HG03108 (cell line): Measurements from ENCODE around the gene CT45A7.
"Not testable (repeated sequence)": the region's sequence is repeated elsewhere in the genome, so short reads cannot be mapped to it uniquely, and the experiment has no call there.

Experiments
- ATAC-seq: cut with Tn5 transposase; IDR thresholded peaks from one replicate; pipeline ENCODE4 v1.9.1; 2021; ENCODE audit warnings: moderate library complexity; ENCODE audit not compliant: unreplicated experiment

CT45A7 gene

DNA sequence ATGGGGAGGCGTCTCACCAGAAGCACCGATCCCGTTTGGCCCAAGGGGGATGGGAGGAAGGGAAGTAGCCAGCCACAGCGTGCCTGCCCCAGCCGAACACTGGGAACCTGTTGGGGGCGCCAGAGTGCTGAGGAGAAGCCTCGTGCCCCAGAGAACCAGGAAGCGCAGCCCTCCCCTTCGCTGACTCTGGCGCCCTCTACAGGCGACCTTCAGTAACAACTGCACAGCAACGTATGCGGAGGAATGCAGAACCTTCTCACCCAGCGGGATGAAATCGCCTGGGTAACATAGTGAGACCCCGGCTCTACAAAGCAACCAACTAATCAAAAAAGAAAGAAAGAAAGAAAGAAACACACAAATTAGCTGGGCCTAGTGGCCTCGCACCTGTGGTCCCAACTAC, at the start of gene CT45A7:
Gene CT45A7 (minus strand): TSS at position 101 of the 400 bp plus-strand sequence. CDS start 3,747 bp downstream, outside the sequence.
- ATAC-seq: not testable (repeated sequence)

GRCh38 chrX:135882741-135883140, 45.7 kb upstream of the CT45A7 start:
- ATAC-seq: not testable (repeated sequence)

DNA sequence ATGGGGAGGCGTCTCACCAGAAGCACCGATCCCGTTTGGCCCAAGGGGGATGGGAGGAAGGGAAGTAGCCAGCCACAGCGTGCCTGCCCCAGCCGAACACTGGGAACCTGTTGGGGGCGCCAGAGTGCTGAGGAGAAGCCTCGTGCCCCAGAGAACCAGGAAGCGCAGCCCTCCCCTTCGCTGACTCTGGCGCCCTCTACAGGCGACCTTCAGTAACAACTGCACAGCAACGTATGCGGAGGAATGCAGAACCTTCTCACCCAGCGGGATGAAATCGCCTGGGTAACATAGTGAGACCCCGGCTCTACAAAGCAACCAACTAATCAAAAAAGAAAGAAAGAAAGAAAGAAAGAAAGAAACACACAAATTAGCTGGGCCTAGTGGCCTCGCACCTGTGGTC, 34.6 kb upstream of the CT45A7 start, which contains the start of gene CT45A9:
Gene CT45A9 (minus strand): TSS at position 101 of the 400 bp plus-strand sequence. CDS start 3,751 bp downstream, outside the sequence.
- ATAC-seq: not testable (repeated sequence)

DNA sequence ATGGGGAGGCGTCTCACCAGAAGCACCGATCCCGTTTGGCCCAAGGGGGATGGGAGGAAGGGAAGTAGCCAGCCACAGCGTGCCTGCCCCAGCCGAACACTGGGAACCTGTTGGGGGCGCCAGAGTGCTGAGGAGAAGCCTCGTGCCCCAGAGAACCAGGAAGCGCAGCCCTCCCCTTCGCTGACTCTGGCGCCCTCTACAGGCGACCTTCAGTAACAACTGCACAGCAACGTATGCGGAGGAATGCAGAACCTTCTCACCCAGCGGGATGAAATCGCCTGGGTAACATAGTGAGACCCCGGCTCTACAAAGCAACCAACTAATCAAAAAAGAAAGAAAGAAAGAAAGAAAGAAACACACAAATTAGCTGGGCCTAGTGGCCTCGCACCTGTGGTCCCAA, 17.4 kb upstream of the CT45A7 start, which contains the start of gene CT45A8:
Gene CT45A8 (minus strand): TSS at position 101 of the 400 bp plus-strand sequence. CDS start 3,755 bp downstream, outside the sequence.
- ATAC-seq: not testable (repeated sequence)

DNA sequence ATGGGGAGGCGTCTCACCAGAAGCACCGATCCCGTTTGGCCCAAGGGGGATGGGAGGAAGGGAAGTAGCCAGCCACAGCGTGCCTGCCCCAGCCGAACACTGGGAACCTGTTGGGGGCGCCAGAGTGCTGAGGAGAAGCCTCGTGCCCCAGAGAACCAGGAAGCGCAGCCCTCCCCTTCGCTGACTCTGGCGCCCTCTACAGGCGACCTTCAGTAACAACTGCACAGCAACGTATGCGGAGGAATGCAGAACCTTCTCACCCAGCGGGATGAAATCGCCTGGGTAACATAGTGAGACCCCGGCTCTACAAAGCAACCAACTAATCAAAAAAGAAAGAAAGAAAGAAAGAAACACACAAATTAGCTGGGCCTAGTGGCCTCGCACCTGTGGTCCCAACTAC, 17.2 kb downstream of the CT45A7 start, which contains the start of gene CT45A2:
Gene CT45A2 (minus strand): TSS at position 101 of the 400 bp plus-strand sequence. CDS start 3,747 bp downstream, outside the sequence.
- not testable (repeated sequence) for ATAC-seq

DNA sequence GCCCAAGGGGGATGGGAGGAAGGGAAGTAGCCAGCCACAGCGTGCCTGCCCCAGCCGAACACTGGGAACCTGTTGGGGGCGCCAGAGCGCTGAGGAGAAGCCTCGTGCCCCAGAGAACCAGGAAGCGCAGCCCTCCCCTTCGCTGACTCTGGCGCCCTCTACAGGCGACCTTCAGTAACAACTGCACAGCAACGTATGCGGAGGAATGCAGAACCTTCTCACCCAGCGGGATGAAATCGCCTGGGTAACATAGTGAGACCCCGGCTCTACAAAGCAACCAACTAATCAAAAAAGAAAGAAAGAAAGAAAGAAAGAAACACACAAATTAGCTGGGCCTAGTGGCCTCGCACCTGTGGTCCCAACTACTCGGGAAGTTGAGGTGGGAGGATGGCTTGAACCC, 34.4 kb downstream of the CT45A7 start, which contains the start of gene CT45A6:
Gene CT45A6 (minus strand): TSS at position 101 of the 400 bp plus-strand sequence. CDS start 3,794 bp downstream, outside the sequence.
- ATAC-seq: not testable (repeated sequence)

DNA sequence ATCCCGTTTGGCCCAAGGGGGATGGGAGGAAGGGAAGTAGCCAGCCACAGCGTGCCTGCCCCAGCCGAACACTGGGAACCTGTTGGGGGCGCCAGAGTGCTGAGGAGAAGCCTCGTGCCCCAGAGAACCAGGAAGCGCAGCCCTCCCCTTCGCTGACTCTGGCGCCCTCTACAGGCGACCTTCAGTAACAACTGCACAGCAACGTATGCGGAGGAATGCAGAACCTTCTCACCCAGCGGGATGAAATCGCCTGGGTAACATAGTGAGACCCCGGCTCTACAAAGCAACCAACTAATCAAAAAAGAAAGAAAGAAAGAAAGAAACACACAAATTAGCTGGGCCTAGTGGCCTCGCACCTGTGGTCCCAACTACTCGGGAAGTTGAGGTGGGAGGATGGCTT, 51.7 kb downstream of the CT45A7 start, which contains the start of gene CT45A5:
Gene CT45A5 (minus strand): TSS at position 101 of the 400 bp plus-strand sequence. CDS start 3,774 bp downstream, outside the sequence.
- ATAC-seq: not testable (repeated sequence)
